ENCODE measurements around the gene CLN5. TPM values are rescaled to one million over a fixed set of nuclear protein-coding genes. Genes with fewer than 3 reads are reported as not detected.

The CLN5 gene
- total and polyA plus RNA-seq, 2 experiments from 2014 or later, result 6.5 to 9.5 TPM

- Mint-ChIP-seq H3K27ac (no peak overlapping the region), H3K4me3 (no peak overlapping the region), H3K36me3 (ENCODE audit: low read depth) (no peaks in the 10 kb centered on the region), H3K4me1 (no peaks in the 10 kb centered on the region), H3K27me3 (ENCODE audit: insufficient read depth, low read depth, poor library complexity) (no peaks in the 10 kb centered on the region), H3K9me3 (no peaks in the 10 kb centered on the region)
- Histone ChIP-seq H2AFZ (no peak overlapping the region), H3K9me2 (ENCODE audit: insufficient read depth) (peaks cover 3% of the 10 kb centered on the region; the same call in 1 of the 2 replicates), H4K20me1 (replicated peaks; ENCODE audit: insufficient read depth) (no peaks in the 10 kb centered on the region), H3K36me3 (ENCODE audit: insufficient read depth) (no peaks in the 10 kb centered on the region; the same call in 1 of the 2 replicates), H3K4me2 (no peak overlapping the region), H3K4me3 (no peak overlapping the region), H3F3A (replicated peaks; ENCODE audit: low read depth) (no peaks in the 10 kb centered on the region), H3K27me3 (ENCODE audit: insufficient read depth) (no peaks in the 10 kb centered on the region), H3K4me1 (ENCODE audit: insufficient read depth) (no peaks in the 10 kb centered on the region), H3K27ac (ENCODE audit: low read depth) (no peak overlapping the region), H3K79me2 (replicated peaks; ENCODE audit: insufficient read depth) (no peaks in the 10 kb centered on the region)
- TF ChIP-seq REST (IDR thresholded peaks at IDR 0.05; ENCODE audit: unreplicated experiment) (no peak), ZNF114 (CRISPR knock-in tag; IDR thresholded peaks at IDR 0.05) (no peak), STAT1 (IDR thresholded peaks at IDR 0.05; ENCODE audit: unreplicated experiment) (no peak), ETS1 (IDR thresholded peaks at IDR 0.05) (no peak), POLR2AphosphoS5 (IDR thresholded peaks at IDR 0.05; ENCODE audit: low read depth) (no peak), EZH2 (IDR thresholded peaks at IDR 0.05; ENCODE audit: low read depth, unreplicated experiment) (no peak), EZH2phosphoT487 (IDR thresholded peaks at IDR 0.05; ENCODE audit: unreplicated experiment) (no peak), JUNB (IDR thresholded peaks at IDR 0.05; ENCODE audit: unreplicated experiment) (no peak), CREB1 (CRISPR knock-in tag; IDR thresholded peaks at IDR 0.05; ENCODE audit: low read depth) (no peak), NANOG (IDR thresholded peaks at IDR 0.05; ENCODE audit: borderline replicate concordance) (no peak), ZNF331 (CRISPR knock-in tag; IDR thresholded peaks at IDR 0.05; ENCODE audit: low read depth) (no peak)
- TF ChIP-seq, protein P1, sequence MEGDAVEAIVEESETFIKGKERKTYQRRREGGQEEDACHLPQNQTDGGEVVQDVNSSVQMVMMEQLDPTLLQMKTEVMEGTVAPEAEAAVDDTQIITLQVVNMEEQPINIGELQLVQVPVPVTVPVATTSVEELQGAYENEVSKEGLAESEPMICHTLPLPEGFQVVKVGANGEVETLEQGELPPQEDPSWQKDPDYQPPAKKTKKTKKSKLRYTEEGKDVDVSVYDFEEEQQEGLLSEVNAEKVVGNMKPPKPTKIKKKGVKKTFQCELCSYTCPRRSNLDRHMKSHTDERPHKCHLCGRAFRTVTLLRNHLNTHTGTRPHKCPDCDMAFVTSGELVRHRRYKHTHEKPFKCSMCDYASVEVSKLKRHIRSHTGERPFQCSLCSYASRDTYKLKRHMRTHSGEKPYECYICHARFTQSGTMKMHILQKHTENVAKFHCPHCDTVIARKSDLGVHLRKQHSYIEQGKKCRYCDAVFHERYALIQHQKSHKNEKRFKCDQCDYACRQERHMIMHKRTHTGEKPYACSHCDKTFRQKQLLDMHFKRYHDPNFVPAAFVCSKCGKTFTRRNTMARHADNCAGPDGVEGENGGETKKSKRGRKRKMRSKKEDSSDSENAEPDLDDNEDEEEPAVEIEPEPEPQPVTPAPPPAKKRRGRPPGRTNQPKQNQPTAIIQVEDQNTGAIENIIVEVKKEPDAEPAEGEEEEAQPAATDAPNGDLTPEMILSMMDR (conservative IDR thresholded peaks at IDR 0.05; ENCODE audit: low read depth in 2 of 2), result no peak
- TF ChIP-seq, protein P2, sequence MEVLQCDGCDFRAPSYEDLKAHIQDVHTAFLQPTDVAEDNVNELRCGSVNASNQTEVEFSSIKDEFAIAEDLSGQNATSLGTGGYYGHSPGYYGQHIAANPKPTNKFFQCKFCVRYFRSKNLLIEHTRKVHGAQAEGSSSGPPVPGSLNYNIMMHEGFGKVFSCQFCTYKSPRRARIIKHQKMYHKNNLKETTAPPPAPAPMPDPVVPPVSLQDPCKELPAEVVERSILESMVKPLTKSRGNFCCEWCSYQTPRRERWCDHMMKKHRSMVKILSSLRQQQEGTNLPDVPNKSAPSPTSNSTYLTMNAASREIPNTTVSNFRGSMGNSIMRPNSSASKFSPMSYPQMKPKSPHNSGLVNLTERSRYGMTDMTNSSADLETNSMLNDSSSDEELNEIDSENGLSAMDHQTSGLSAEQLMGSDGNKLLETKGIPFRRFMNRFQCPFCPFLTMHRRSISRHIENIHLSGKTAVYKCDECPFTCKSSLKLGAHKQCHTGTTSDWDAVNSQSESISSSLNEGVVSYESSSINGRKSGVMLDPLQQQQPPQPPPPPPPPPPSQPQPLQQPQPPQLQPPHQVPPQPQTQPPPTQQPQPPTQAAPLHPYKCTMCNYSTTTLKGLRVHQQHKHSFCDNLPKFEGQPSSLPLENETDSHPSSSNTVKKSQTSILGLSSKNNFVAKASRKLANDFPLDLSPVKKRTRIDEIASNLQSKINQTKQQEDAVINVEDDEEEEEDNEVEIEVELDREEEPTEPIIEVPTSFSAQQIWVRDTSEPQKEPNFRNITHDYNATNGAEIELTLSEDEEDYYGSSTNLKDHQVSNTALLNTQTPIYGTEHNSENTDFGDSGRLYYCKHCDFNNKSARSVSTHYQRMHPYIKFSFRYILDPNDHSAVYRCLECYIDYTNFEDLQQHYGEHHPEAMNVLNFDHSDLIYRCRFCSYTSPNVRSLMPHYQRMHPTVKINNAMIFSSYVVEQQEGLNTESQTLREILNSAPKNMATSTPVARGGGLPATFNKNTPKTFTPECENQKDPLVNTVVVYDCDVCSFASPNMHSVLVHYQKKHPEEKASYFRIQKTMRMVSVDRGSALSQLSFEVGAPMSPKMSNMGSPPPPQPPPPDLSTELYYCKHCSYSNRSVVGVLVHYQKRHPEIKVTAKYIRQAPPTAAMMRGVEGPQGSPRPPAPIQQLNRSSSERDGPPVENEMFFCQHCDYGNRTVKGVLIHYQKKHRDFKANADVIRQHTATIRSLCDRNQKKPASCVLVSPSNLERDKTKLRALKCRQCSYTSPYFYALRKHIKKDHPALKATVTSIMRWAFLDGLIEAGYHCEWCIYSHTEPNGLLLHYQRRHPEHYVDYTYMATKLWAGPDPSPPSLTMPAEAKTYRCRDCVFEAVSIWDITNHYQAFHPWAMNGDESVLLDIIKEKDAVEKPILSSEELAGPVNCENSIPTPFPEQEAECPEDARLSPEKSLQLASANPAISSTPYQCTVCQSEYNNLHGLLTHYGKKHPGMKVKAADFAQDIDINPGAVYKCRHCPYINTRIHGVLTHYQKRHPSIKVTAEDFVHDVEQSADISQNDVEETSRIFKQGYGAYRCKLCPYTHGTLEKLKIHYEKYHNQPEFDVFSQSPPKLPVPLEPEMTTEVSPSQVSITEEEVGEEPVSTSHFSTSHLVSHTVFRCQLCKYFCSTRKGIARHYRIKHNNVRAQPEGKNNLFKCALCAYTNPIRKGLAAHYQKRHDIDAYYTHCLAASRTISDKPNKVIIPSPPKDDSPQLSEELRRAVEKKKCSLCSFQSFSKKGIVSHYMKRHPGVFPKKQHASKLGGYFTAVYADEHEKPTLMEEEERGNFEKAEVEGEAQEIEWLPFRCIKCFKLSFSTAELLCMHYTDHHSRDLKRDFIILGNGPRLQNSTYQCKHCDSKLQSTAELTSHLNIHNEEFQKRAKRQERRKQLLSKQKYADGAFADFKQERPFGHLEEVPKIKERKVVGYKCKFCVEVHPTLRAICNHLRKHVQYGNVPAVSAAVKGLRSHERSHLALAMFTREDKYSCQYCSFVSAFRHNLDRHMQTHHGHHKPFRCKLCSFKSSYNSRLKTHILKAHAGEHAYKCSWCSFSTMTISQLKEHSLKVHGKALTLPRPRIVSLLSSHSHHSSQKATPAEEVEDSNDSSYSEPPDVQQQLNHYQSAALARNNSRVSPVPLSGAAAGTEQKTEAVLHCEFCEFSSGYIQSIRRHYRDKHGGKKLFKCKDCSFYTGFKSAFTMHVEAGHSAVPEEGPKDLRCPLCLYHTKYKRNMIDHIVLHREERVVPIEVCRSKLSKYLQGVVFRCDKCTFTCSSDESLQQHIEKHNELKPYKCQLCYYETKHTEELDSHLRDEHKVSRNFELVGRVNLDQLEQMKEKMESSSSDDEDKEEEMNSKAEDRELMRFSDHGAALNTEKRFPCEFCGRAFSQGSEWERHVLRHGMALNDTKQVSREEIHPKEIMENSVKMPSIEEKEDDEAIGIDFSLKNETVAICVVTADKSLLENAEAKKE (CRISPR knock-in tag; IDR thresholded peaks at IDR 0.05), result no peak
- DNase-seq (ENCODE audit: low spot score) (no peak), ATAC-seq (no peak)
Observed at GRCh38 chr13:77040835-77041234, 49.0 kb downstream of the CLN5 start.

Data from GM23338 (cell line).